HCT116 (cell line): ENCODE measurements around the gene CNST. TPM values are rescaled to one million over a fixed set of nuclear protein-coding genes. Genes with fewer than 3 reads are reported as not detected.

Experiments used
- ATAC-seq: fragments of 200-7000 bp; cut with Tn5 transposase; 2 replicates; pipeline ENCODE4 v1.9.1; 2020; ENCODE audit warnings: mild to moderate bottlenecking, moderate library complexity
- BruUV-seq: library from RNA; stranded (reverse); fragments of 400-500 nt; replicated peaks from 2 replicates; lab custom pipeline; 2021; lab: Mats Ljungman, UMichigan
- CTCF ChIA-PET: fragments of 300-600 bp; sonication (Branson Sonifier 250); formaldehyde crosslinking; loops from one replicate; lab custom pipeline; 2021; ENCODE audit warnings: antibody characterized with exemption; lab: Charles Lee
- POLR2A ChIA-PET: fragments of 300-600, 350-600 bp; sonication (Branson Sonifier 250); formaldehyde crosslinking; loops from one replicate; lab custom pipeline; 2021; ENCODE audit warnings: antibody characterized with exemption; lab: Charles Lee
- RAD21 ChIA-PET, 2 experiments: fragments of 300-600 bp; sonication (Branson Sonifier 250); formaldehyde crosslinking; loops; one replicate each; lab custom pipeline; 2023; ENCODE audit warnings: low total read pairs in 2 of 2; ENCODE audit not compliant: uncharacterized antibody in 2 of 2, unreplicated experiment in 2 of 2, low non-redundant PET in 1 of 2; lab: Charles Lee
- DNase-seq: peaks from one replicate; pipeline ENCODE4 v3.0.0-alpha.2; 2010; ENCODE audit warnings: low read depth, low spot score
- H2AFZ ChIP-seq: fragments of 200-600 bp; shearing (Covaris generic), sonication (generic); 2 replicates; pipeline ENCODE4 v1.6.1; 2017; ENCODE audit warnings: low read depth, mixed run types, mixed read lengths, antibody characterized with exemption, low read length; ENCODE audit not compliant: poor library complexity, severe bottlenecking
- H3K27ac ChIP-seq: 2 replicates; pipeline ENCODE4 v1.5.1; 2012; ENCODE audit warnings: low read depth, low read length
- H3K27me3 ChIP-seq: fragments of 200-600 bp; sonication (generic); 2 replicates; pipeline ENCODE4 v1.6.1; 2016; ENCODE audit warnings: mixed run types, low read length, mixed read lengths; ENCODE audit not compliant: insufficient read depth
- H3K36me3 ChIP-seq, 2 experiments: fragments of 200-500 bp in 1 of 2; fragments of 200-600 bp in 1 of 2; sonication (Bioruptor generic) in 1 of 2; sonication (generic) in 1 of 2; 2 replicates each; pipeline versions ENCODE4 v1.5.1 to v1.6.1; 2014 to 2016; ENCODE audit warnings: low read length in 2 of 2, inconsistent platforms in 1 of 2, mixed read lengths in 1 of 2, mixed run types in 1 of 2; ENCODE audit not compliant: insufficient read depth in 2 of 2, control insufficient read depth in 1 of 2
- H3K4me1 ChIP-seq, 2 experiments: fragments of 200-600 bp in 1 of 2; sonication (generic) in 1 of 2; 2 replicates each; pipeline versions ENCODE4 v1.5.1 to v1.6.1; 2012 to 2017; ENCODE audit warnings: low read length in 2 of 2, inconsistent platforms in 1 of 2, mild to moderate bottlenecking in 1 of 2, mixed read lengths in 1 of 2, mixed run types in 1 of 2, moderate library complexity in 1 of 2; ENCODE audit not compliant: insufficient read depth in 2 of 2, control insufficient read depth in 1 of 2
- H3K4me2 ChIP-seq: fragments of 200-600 bp; sonication (generic); 2 replicates; pipeline ENCODE4 v1.6.1; 2017; ENCODE audit warnings: mixed run types, low read length, mixed read lengths
- H3K4me3 ChIP-seq, 2 experiments: fragments of 200-600 bp in 1 of 2; sonication (generic) in 1 of 2; replicated peaks in 1 of 2; 2 replicates each; pipeline ENCODE4 v1.5.1; 2011 to 2016; ENCODE audit warnings: low read length in 2 of 2, control low read depth in 1 of 2, low read depth in 1 of 2, mild to moderate bottlenecking in 1 of 2, mixed read lengths in 1 of 2, mixed run types in 1 of 2
- H3K79me2 ChIP-seq: fragments of 200-600 bp; sonication (generic); 2 replicates; pipeline ENCODE4 v1.6.1; 2017; ENCODE audit warnings: mild to moderate bottlenecking, mixed run types, low read length, moderate library complexity, mixed read lengths; ENCODE audit not compliant: insufficient read depth
- H3K9ac ChIP-seq: fragments of 200-600 bp; sonication (generic); 2 replicates; pipeline ENCODE4 v1.6.1; 2016; ENCODE audit warnings: low read length, mixed read lengths
- H3K9me2 ChIP-seq: fragments of 200-600 bp; sonication (generic), shearing (Covaris generic); 2 replicates; pipeline ENCODE4 v1.6.1; 2017; ENCODE audit warnings: mixed run types, mild to moderate bottlenecking, moderate library complexity; ENCODE audit not compliant: insufficient read depth
- H3K9me3 ChIP-seq, 2 experiments: fragments of 200-500 bp in 1 of 2; fragments of 200-600 bp in 1 of 2; sonication (Bioruptor generic) in 1 of 2; sonication (generic) in 1 of 2; 2 replicates each; pipeline ENCODE4 v1.6.1; 2014 to 2017; ENCODE audit warnings: low read length in 2 of 2, mixed read lengths in 2 of 2, inconsistent platforms in 1 of 2, low read depth in 1 of 2, mild to moderate bottlenecking in 1 of 2, mixed run types in 1 of 2, moderate library complexity in 1 of 2; ENCODE audit not compliant: control insufficient read depth in 1 of 2, insufficient read depth in 1 of 2
- H4K20me1 ChIP-seq: fragments of 200-600 bp; sonication (generic), shearing (Covaris generic); 2 replicates; pipeline ENCODE4 v1.6.1; 2017; ENCODE audit warnings: mixed run types, mild to moderate bottlenecking, moderate library complexity; ENCODE audit not compliant: insufficient read depth
- ATF3 ChIP-seq: IDR thresholded peaks from 2 replicates; pipeline ENCODE4 v1.6.1; 2012
- CBX3 ChIP-seq: IDR thresholded peaks from 2 replicates; pipeline ENCODE4 v1.6.1; 2012; ENCODE audit warnings: low read depth
- FOSL1 ChIP-seq: IDR thresholded peaks from 2 replicates; pipeline ENCODE4 v1.6.1; 2012; ENCODE audit warnings: low read depth
- JUND ChIP-seq: IDR thresholded peaks from 2 replicates; pipeline ENCODE4 v1.6.1; 2012
- SP1 ChIP-seq: IDR thresholded peaks from 2 replicates; pipeline ENCODE4 v1.6.1; 2012; ENCODE audit warnings: low read depth
- TCF7L2 ChIP-seq: IDR thresholded peaks from 2 replicates; pipeline ENCODE4 v1.7.0; 2011; ENCODE audit warnings: borderline replicate concordance, inconsistent platforms; ENCODE audit not compliant: insufficient read depth, insufficient read length; ENCODE audit errors: extremely low read depth
- ZBTB33 ChIP-seq: IDR thresholded peaks from 2 replicates; pipeline ENCODE4 v1.6.1; 2011; ENCODE audit warnings: mild to moderate bottlenecking, low read length, moderate library complexity; ENCODE audit not compliant: insufficient replicate concordance; ENCODE audit errors: extremely low read depth
- ZFX ChIP-seq: fragments of 450-650 bp; IDR thresholded peaks from 2 replicates; pipeline ENCODE4 v1.6.1; 2017
- intact Hi-C: fragments of 100-400 bp; cut with micrococcal nuclease; formaldehyde crosslinking; loops from 2 replicates; pipeline ENCODE4 v1.10.0; 2022
- total RNA-seq: library from RNA; stranded (reverse); gene quantifications from one replicate; pipeline ENCODE4 v1.2.1, GENCODE V29; 2021; ENCODE audit not compliant: unreplicated experiment
- TF ChIP-seq, protein P1 (sequence below): IDR thresholded peaks from 2 replicates; pipeline ENCODE4 v1.6.1; 2012

The CNST gene
- total RNA-seq, 1 experiment from 2014 or later = 13.5 TPM

- Histone ChIP-seq H3K9me3 (peaks cover 0 to 4% of the 10 kb centered on the region in 2 experiments; a peak in 1 of 4 replicates), H3K27me3 (no peaks in the 10 kb centered on the region)
- CTCF ChIA-PET = no interaction called here
- TF ChIP-seq FOSL1 = no peak
- no peak for TF ChIP-seq ZFX
- TF ChIP-seq, protein P1, sequence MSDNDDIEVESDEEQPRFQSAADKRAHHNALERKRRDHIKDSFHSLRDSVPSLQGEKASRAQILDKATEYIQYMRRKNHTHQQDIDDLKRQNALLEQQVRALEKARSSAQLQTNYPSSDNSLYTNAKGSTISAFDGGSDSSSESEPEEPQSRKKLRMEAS = no peak
- TF ChIP-seq CBX3 = no peak
- no peak for TF ChIP-seq JUND
- no peak for TF ChIP-seq ATF3
- no peak for TF ChIP-seq ZBTB33
- no peak for TF ChIP-seq SP1
- no peak for TF ChIP-seq TCF7L2
- TF ChIP-seq, all 23 proteins: peak for 0
- no peaks in the 10 kb centered on the region for H3K36me3 ChIP-seq
- POLR2A ChIA-PET = no interaction called here
- no peak overlapping the region for H2AFZ ChIP-seq
- no TSS peak for BruUV-seq
- ATAC-seq (no peak), DNase-seq (no peak)
- no peaks in the 10 kb centered on the region for H4K20me1 ChIP-seq
- no peaks in the 10 kb centered on the region for H3K79me2 ChIP-seq
- no peak overlapping the region for H3K4me3 ChIP-seq
- no peak overlapping the region for H3K4me2 ChIP-seq
- H3K27ac ChIP-seq = no peak overlapping the region
- intact Hi-C loops = no loop called here
- no peaks in the 10 kb centered on the region for H3K4me1 ChIP-seq
- no peak overlapping the region for H3K9ac ChIP-seq
- H3K9me2 ChIP-seq = no peaks in the 10 kb centered on the region
- RAD21 ChIA-PET = no interaction called here
Measured at GRCh38 chr1:246526915-246527314, 39.3 kb upstream of the CNST start.
